ENCODE measurements around the gene STK17B. TPM values are rescaled to one million over a fixed set of nuclear protein-coding genes. Genes with fewer than 3 reads are reported as not detected.

STK17B gene
- total RNA-seq, 2 experiments from 2014 or later: 329 to 403 TPM

DNA sequence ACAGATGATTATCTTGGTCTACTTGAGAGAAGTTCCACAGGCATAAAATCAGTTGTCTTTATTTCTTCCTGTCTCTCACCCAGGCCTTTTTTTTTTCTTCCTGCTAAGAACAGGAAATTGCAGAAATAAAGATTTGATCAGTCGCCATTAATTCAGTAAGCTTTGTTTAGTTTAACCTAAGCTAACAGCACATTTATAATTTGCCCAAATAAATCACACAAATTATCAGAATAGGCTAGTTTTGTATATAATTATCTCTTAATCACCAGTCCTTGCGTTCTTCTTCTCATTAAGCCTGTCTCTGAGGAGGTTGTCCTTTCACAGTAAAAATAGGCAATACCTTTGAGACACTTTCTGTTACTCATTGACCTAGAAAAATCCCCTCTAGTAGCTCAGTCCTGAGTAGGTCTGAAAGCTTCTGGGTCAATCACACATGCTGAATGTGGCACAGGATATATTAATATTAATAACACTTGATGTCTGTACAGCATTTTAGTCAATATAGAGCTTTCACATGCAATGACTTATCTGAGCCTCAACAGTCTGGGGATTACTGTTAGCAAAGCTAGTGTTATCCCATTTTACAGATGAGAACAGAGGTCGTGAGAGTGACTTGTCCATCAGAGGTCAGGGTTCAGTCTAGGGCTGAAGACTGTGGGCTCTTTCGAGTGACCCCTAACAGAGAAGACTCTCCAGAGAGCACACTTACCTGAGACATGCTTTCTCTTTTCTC, 11.2 kb upstream of the STK17B start:
- H3K27me3 Mint-ChIP-seq: no peaks in the 10 kb centered on the region
- POLR2A ChIA-PET: interaction anchor here (0.6 to 0.7 kb wide), 2 partner anchors 21 to 1125 kb away, joined by 3 read pairs; no protein-coding TSS in a partner anchor
- CTCF ChIA-PET: interaction anchor here (0.6 to 1.6 kb wide), 8 partner anchors 11 to 105 kb away, joined by 3 to 6 read pairs (median 3); partner anchors contain the start of gene STK17B
- peaks cover 17% of the 10 kb centered on the region for H3K9me3 Mint-ChIP-seq
- peak overlapping the region; percentile 55 for H3K4me3 Mint-ChIP-seq
- H3K36me3 Mint-ChIP-seq (ENCODE audit: low read depth): peaks cover 34% of the 10 kb centered on the region
- no peak for DNase-seq
- H3K4me1 Mint-ChIP-seq: peaks cover 78% of the 10 kb centered on the region
- H3K27ac Mint-ChIP-seq: peak overlapping the region; percentile 95

DNA sequence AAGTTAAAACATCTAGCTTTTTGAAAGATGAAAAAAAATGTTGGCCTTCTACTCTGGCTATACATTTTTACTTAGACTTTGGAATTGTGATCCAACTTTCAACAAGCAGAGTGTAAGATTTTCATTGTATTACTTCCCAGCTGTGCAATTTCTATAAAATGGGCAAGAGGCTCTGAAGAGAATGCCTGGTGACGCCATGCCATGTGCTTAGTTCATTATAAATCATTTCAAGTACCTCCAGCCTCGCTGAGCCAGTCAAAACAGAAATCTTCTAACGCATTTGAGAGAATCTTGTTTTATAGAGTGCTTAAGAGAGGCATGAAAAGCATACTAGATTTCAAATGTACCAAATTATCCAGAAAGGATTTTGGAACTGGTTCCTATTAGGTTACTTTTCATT, 10.1 kb upstream of the STK17B start:
- POLR2A ChIA-PET: interaction anchor here (0.6 kb wide), 1 partner anchor 13 kb away, joined by 4 read pairs; no protein-coding TSS in a partner anchor
- Mint-ChIP-seq H3K9me3 (peaks cover 8% of the 10 kb centered on the region), H3K36me3 (ENCODE audit: low read depth) (peaks cover 26% of the 10 kb centered on the region), H3K27me3 (no peaks in the 10 kb centered on the region), H3K4me3 (no peak overlapping the region), H3K4me1 (peaks cover 81% of the 10 kb centered on the region), H3K27ac (peak overlapping the region; percentile 95)
- no peak for DNase-seq
- CTCF ChIA-PET: interaction anchor here (0.9 to 1.3 kb wide), 5 partner anchors 10 to 95 kb away, joined by 3 to 5 read pairs (median 3); partner anchors contain the start of gene STK17B

DNA sequence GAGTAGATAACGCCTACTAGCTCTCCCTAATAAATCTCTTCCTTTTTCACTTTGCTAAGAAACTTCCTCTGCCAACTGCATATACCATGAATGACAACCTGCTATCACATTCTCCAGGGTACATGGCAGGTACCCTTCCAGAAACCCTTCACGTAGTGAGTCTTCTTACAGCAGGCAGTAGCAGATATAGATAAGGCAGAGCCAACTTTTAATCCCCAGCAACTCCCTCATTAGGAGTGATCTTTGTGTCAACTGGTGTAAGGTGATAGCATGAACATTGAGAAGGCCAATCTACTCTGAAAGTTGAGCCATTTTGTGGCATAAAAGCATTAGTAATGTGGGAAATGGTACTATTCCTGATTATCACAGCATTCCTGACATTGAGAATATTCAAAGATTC, 5.7 kb upstream of the STK17B start:
- peak overlapping the region; percentile 60 for H3K4me3 Mint-ChIP-seq
- no peak for DNase-seq
- H3K4me1 Mint-ChIP-seq: peaks cover 80% of the 10 kb centered on the region
- ChIA-PET POLR2A (interaction anchor here (0.7 to 1.4 kb wide), 3 partner anchors 13 to 83 kb away, joined by 3 to 6 read pairs (median 3); no protein-coding TSS in a partner anchor), CTCF (interaction anchor here (1.0 to 2.4 kb wide), 13 partner anchors 10 to 160 kb away, joined by 3 to 11 read pairs (median 4); no protein-coding TSS in a partner anchor)
- H3K36me3 Mint-ChIP-seq (ENCODE audit: low read depth): peaks cover 31% of the 10 kb centered on the region
- H3K9me3 Mint-ChIP-seq: peaks cover 3% of the 10 kb centered on the region
- H3K27me3 Mint-ChIP-seq: no peaks in the 10 kb centered on the region
- H3K27ac Mint-ChIP-seq: peak overlapping the region; percentile 86

- POLR2A ChIA-PET: interaction anchor here (0.7 to 1.4 kb wide), 7 partner anchors 12 to 100 kb away, joined by 3 to 6 read pairs (median 3); no protein-coding TSS in a partner anchor
These were observed 4.9 kb upstream of the STK17B start for GRCh38 chr2:196176142-196176738.

GRCh38 chr2:196174404-196174803, 3.0 kb upstream of the STK17B start:
- POLR2A ChIA-PET: interaction anchor here (0.6 to 0.8 kb wide), 3 partner anchors 21 to 683 kb away, joined by 3 read pairs; no protein-coding TSS in a partner anchor
- peaks cover 59% of the 10 kb centered on the region for H3K4me1 Mint-ChIP-seq
- CTCF ChIA-PET: interaction anchor here (1.0 to 1.3 kb wide), 2 partner anchors 21 to 64 kb away, joined by 3 to 5 read pairs; no protein-coding TSS in a partner anchor
- no peak for DNase-seq
- H3K27ac Mint-ChIP-seq: peak overlapping the region; percentile 87
- H3K36me3 Mint-ChIP-seq (ENCODE audit: low read depth): peaks cover 35% of the 10 kb centered on the region
- peak overlapping the region; percentile 68 for H3K4me3 Mint-ChIP-seq
- H3K27me3 Mint-ChIP-seq: no peaks in the 10 kb centered on the region
- no peaks in the 10 kb centered on the region for H3K9me3 Mint-ChIP-seq

More at GRCh38 chr2:196176142-196176738, 4.9 kb upstream of the STK17B start:
- peaks cover 28% of the 10 kb centered on the region for H3K36me3 Mint-ChIP-seq (ENCODE audit: low read depth)
- H3K4me1 Mint-ChIP-seq: peaks cover 72% of the 10 kb centered on the region
- H3K27ac Mint-ChIP-seq: peak overlapping the region; percentile 86
- DNase-seq: peak; percentile 92
- peaks cover 3% of the 10 kb centered on the region for H3K9me3 Mint-ChIP-seq
- no peaks in the 10 kb centered on the region for H3K27me3 Mint-ChIP-seq
- peak overlapping the region; percentile 60 for H3K4me3 Mint-ChIP-seq
- CTCF ChIA-PET: interaction anchor here (0.7 to 2.4 kb wide), 15 partner anchors 9 to 777 kb away, joined by 3 to 11 read pairs (median 4); no protein-coding TSS in a partner anchor

- CTCF ChIA-PET: no interaction called here
- DNase-seq: no peak
- H3K4me3 Mint-ChIP-seq: peak overlapping the region; percentile 68
- POLR2A ChIA-PET: no interaction called here
- H3K27ac Mint-ChIP-seq: peak overlapping the region; percentile 33
- no peaks in the 10 kb centered on the region for H3K9me3 Mint-ChIP-seq
- H3K36me3 Mint-ChIP-seq (ENCODE audit: low read depth): peaks cover 40% of the 10 kb centered on the region
- H3K27me3 Mint-ChIP-seq: no peaks in the 10 kb centered on the region
- peaks cover 50% of the 10 kb centered on the region for H3K4me1 Mint-ChIP-seq
These were observed 2.1 kb upstream of the STK17B start for GRCh38 chr2:196173505-196173904.

DNA sequence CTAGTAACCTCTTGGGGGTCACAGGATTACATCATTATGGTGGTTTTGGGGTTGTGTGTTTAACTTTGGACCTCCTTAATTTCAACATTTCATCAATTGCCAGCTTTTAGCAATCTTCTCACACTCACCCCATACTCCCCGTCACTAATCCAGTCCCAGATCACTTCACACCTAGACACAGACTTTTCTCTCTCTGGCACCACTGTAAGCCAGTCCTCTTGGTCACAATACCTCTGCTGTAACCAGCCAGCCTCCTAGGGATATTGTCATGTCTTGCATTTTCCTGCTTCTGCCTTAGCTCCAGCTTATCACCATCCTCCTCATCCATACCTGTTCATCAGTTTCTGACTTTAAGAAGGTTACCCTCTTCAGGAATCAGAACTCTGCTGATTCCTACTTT, 1.6 kb upstream of the STK17B start:
- Mint-ChIP-seq H3K27ac (peak overlapping the region; percentile 33), H3K4me3 (peak overlapping the region; percentile 68), H3K4me1 (peaks cover 44% of the 10 kb centered on the region), H3K9me3 (no peaks in the 10 kb centered on the region), H3K36me3 (ENCODE audit: low read depth) (peaks cover 45% of the 10 kb centered on the region), H3K27me3 (no peaks in the 10 kb centered on the region)
- POLR2A ChIA-PET: interaction anchor here (0.6 kb wide), 2 partner anchors 62 to 87 kb away, joined by 3 to 5 read pairs; no protein-coding TSS in a partner anchor
- no peak for DNase-seq
- CTCF ChIA-PET: no interaction called here

DNA sequence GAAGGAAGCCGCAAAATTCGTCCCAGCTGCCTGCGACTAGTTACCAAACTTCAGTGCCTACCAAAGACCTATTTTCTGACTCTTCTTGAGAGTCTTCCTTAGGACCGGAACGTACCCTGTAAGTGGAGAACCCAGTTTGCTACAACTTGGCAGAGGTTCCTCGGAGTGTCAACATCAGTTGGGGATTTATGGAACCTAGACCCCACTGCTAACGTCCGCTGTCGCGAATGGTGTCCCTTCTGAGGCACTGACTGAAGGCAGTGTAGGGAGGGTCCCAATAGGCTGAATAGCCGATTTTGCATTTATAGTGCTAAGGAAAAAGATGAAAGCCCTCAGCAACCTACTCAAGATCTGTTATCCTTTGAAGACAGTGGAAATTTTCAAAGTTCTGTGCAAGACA, 568 bp upstream of the STK17B start:
- peak overlapping the region; percentile 33 for H3K27ac Mint-ChIP-seq
- peaks cover 55% of the 10 kb centered on the region for H3K36me3 Mint-ChIP-seq (ENCODE audit: low read depth)
- POLR2A ChIA-PET: interaction anchor here (1.0 kb wide), 2 partner anchors 88 to 103 kb away, joined by 3 to 7 read pairs; no protein-coding TSS in a partner anchor
- peaks cover 38% of the 10 kb centered on the region for H3K4me1 Mint-ChIP-seq
- H3K9me3 Mint-ChIP-seq: no peaks in the 10 kb centered on the region
- DNase-seq: no peak
- peak overlapping the region; percentile 68 for H3K4me3 Mint-ChIP-seq
- no peaks in the 10 kb centered on the region for H3K27me3 Mint-ChIP-seq
- CTCF ChIA-PET: interaction anchor here (0.9 to 1.2 kb wide), 4 partner anchors 11 to 104 kb away, joined by 3 to 4 read pairs (median 3); no protein-coding TSS in a partner anchor

- Mint-ChIP-seq H3K4me3 (peak overlapping the region; percentile 95), H3K4me1 (peaks cover 34% of the 10 kb centered on the region), H3K9me3 (no peaks in the 10 kb centered on the region), H3K27ac (peak overlapping the region; percentile 96), H3K36me3 (ENCODE audit: low read depth) (peaks cover 62% of the 10 kb centered on the region), H3K27me3 (no peaks in the 10 kb centered on the region)
- peak; percentile 66 for DNase-seq
- POLR2A ChIA-PET: interaction anchor here (1.0 to 1.5 kb wide), 3 partner anchors 89 to 104 kb away, joined by 3 to 7 read pairs (median 4); no protein-coding TSS in a partner anchor
- CTCF ChIA-PET: interaction anchor here (0.7 to 1.8 kb wide), 15 partner anchors 10 to 106 kb away, joined by 3 to 7 read pairs (median 3); no protein-coding TSS in a partner anchor
These were observed 651 bp downstream of the STK17B start for GRCh38 chr2:196170606-196171247.

GRCh38 chr2:196170213-196170605, 1.2 kb downstream of the STK17B start:
- ChIA-PET CTCF (interaction anchor here (0.7 to 1.8 kb wide), 10 partner anchors 10 to 106 kb away, joined by 3 to 7 read pairs (median 4); no protein-coding TSS in a partner anchor), POLR2A (interaction anchor here (1.5 kb wide), 1 partner anchor 91 kb away, joined by 4 read pairs; no protein-coding TSS in a partner anchor)
- peaks cover 38% of the 10 kb centered on the region for H3K4me1 Mint-ChIP-seq
- H3K27me3 Mint-ChIP-seq: no peaks in the 10 kb centered on the region
- H3K27ac Mint-ChIP-seq: peak overlapping the region; percentile 96
- peaks cover 66% of the 10 kb centered on the region for H3K36me3 Mint-ChIP-seq (ENCODE audit: low read depth)
- peak overlapping the region; percentile 95 for H3K4me3 Mint-ChIP-seq
- H3K9me3 Mint-ChIP-seq: no peaks in the 10 kb centered on the region
- peak; percentile 77 for DNase-seq

- CTCF ChIA-PET: interaction anchor here (0.6 to 1.8 kb wide), 11 partner anchors 11 to 608 kb away, joined by 3 to 6 read pairs (median 4); no protein-coding TSS in a partner anchor
- H3K27ac Mint-ChIP-seq: peak overlapping the region; percentile 96
- no peaks in the 10 kb centered on the region for H3K27me3 Mint-ChIP-seq
- peaks cover 39% of the 10 kb centered on the region for H3K4me1 Mint-ChIP-seq
- H3K4me3 Mint-ChIP-seq: peak overlapping the region; percentile 95
- DNase-seq: no peak
- POLR2A ChIA-PET: interaction anchor here (0.7 to 1.5 kb wide), 2 partner anchors 91 to 745 kb away, joined by 3 to 4 read pairs; no protein-coding TSS in a partner anchor
- no peaks in the 10 kb centered on the region for H3K9me3 Mint-ChIP-seq
- H3K36me3 Mint-ChIP-seq (ENCODE audit: low read depth): peaks cover 70% of the 10 kb centered on the region
These were observed 1.9 kb downstream of the STK17B start for GRCh38 chr2:196169516-196169915.

DNA sequence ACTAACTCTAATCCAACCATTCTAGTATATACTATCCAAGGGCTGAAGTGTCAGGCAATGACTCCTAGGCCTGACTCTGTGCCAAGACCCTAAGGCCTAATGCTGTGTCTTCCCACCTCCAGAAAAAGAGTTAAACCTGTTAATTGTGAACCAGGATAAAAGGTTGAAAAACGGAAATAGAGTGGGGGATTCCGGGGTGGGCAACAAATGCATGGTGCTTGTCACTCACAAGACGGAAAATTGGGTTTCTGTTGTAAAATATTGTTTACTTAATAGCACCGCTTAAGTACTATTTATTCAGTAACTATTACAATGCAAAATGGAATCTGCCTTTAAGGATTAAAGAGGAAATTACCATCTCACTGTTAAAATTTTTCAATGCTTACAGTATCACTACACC, 3.2 kb downstream of the STK17B start:
- CTCF ChIA-PET: interaction anchor here (0.6 to 2.8 kb wide), 4 partner anchors 44 to 517 kb away, joined by 3 to 16 read pairs (median 5); no protein-coding TSS in a partner anchor
- peaks cover 30% of the 10 kb centered on the region for H3K4me1 Mint-ChIP-seq
- peaks cover 68% of the 10 kb centered on the region for H3K36me3 Mint-ChIP-seq (ENCODE audit: low read depth)
- POLR2A ChIA-PET: no interaction called here
- DNase-seq: no peak
- H3K27ac Mint-ChIP-seq: peak overlapping the region; percentile 96
- H3K9me3 Mint-ChIP-seq: no peaks in the 10 kb centered on the region
- no peaks in the 10 kb centered on the region for H3K27me3 Mint-ChIP-seq
- H3K4me3 Mint-ChIP-seq: peak overlapping the region; percentile 95
